Skin epidermis (tissue), 12 donors: ENCODE results near the gene RAB4A.
"Not testable (repeated sequence)": the region's sequence is repeated elsewhere in the genome, so short reads cannot be mapped to it uniquely, and the experiment has no call there.

ENCODE experiments used
- H3K27ac ChIP-seq, 21 experiments: fragments of 200-600 bp; sonication (generic) in 11 of 21; one replicate each; pipeline ENCODE4 v1.5.0; 2020; ENCODE audit warnings: mild to moderate bottlenecking in 3 of 21, inconsistent platforms in 2 of 21, moderate library complexity in 2 of 21
- H3K4me3 ChIP-seq, 7 experiments: fragments of 200-600 bp; sonication (generic) in 2 of 7; one replicate each; pipeline ENCODE4 v1.5.0; 2020; ENCODE audit warnings: inconsistent platforms in 2 of 7, mild to moderate bottlenecking in 2 of 7, moderate library complexity in 1 of 7

The RAB4A gene

DNA sequence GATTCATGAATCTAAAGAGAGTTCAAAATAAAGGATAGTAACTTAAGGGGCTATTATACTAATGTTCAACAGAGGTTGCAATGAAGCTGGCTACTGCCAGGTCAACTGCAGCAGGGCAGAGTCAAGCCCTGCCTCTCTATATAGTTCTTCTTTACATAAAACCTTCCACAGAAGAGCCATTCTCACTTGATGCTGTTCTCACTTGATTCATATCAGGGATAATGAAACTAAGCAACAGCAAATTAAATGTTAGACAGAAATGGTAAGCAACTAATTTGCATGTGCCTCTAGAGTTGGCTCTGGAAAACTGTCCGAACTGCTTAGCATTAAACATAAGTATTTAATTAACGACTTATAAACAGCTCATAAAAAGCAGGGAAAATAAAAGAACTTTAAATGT, 54.5 kb downstream of the RAB4A start:
- H3K4me3 ChIP-seq = no peak overlapping the region
- peak overlapping the region in 9 of 21 experiments; percentile 1 to 50 (median 10) for H3K27ac ChIP-seq

DNA sequence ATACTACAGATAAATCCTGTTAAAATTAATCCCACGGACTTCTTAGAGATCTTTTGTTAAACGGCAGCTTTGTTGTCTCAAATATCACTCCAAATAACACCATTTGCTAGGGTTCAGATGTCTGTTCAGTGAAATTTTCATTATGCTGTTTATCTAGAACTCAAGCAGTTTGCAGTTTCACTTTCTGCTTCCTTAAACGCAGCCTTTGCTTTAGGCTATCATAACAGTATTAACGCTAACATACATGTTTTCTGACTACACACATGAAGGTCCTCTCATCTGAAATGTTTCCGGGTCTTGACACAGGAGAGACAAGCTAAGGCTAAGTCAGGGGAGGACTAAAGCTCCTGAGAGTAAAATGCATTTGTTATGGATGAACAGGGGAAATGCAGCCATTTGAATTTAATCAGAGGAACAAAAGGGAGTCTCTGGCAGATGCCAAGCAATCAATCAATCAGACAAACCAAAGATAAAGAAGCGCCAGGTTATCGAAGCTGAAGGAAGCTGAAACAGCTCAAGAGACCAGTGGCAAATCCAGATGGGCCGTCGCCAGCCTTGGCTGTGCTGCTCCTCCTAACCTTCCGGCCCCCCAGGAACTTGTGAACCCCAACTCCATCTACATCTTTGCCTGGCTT, 55.1 kb downstream of the RAB4A start:
- Histone ChIP-seq H3K27ac (peak overlapping the region in 9 of 21 experiments; percentile 1 to 56 (median 14)), H3K4me3 (no peak overlapping the region)

GRCh38 chr1:229326601-229327000, 55.7 kb downstream of the RAB4A start:
- H3K4me3 ChIP-seq = no peak overlapping the region
- peak overlapping the region in 3 of 21 experiments; percentile 37 to 56 (median 50) for H3K27ac ChIP-seq

- not testable (repeated sequence) for H3K27ac ChIP-seq, H3K4me3 ChIP-seq
These were observed 56.9 kb downstream of the RAB4A start for GRCh38 chr1:229327765-229328164.

DNA sequence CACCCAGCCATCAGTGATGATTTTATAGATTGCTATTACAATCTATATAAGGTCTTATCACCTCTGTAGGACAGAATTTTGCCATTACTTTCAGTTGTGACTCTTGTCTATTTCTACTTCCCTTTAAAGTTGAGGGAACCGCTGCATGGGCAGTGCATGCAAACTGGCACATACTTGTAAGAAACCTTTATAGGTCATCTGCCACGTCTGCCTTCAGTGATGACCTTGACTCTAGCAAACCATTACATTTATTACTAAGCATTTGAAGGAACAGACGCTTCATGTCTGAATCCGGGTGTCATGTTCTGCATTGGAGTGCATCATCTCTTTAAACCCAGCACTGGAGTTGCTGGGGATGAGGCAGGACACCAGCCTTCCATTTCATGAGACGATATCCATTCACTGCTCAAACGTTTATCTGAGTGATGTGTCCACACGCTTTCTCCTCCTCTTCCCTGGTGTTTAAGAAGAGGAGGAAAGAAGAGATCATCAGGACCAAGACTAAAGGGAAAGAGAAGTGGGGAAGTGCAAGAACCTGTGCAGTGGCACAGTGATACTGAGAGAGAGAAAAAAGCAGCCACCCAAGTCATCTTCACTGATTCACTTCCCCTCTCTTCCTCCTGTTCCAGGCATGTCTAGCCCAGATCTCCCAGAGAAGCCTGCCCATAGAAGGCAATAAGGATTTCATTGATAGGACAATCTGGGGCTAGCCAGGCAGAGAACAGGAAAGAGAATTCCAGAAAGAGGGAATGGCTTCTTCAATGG, 57.9 kb downstream of the RAB4A start:
- no peak overlapping the region for H3K27ac ChIP-seq

DNA sequence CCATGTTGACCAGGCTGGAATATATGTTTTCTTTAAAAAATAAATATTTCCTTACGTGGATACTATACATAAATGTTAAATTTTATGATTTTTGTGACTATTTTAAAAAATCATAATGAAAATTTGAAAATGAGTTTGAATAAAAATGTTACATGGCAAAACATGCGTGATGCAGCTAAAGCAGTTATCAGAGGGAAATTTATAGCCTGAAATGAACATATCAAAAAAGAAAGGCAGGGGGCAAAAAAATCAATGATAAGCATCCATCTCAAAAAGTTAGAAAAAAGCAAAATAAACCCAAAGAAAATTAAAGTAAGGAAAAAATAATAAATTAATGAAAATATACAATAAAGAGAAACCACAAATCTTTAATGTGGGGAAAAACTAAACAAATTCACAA, 63.4 kb downstream of the RAB4A start:
- H3K27ac ChIP-seq = no peak overlapping the region

More for the DNA sequence above, 57.9 kb downstream of the RAB4A start:
- no peak overlapping the region for H3K4me3 ChIP-seq

GRCh38 chr1:229334716-229335115, 63.8 kb downstream of the RAB4A start:
- H3K4me3 ChIP-seq = no peak overlapping the region

More for the DNA sequence above, 63.4 kb downstream of the RAB4A start:
- H3K4me3 ChIP-seq = no peak overlapping the region

GRCh38 chr1:229336345-229336744, 65.4 kb downstream of the RAB4A start:
- Histone ChIP-seq H3K27ac (no peak overlapping the region), H3K4me3 (no peak overlapping the region)

More at GRCh38 chr1:229334716-229335115, 63.8 kb downstream of the RAB4A start:
- no peak overlapping the region for H3K27ac ChIP-seq

GRCh38 chr1:229339086-229339485, 68.2 kb downstream of the RAB4A start:
- H3K27ac ChIP-seq = peak overlapping the region in 3 of 21 experiments; percentile 12 to 48 (median 33)
- no peak overlapping the region for H3K4me3 ChIP-seq

GRCh38 chr1:229339520-229339919, 68.6 kb downstream of the RAB4A start:
- Histone ChIP-seq H3K27ac (peak overlapping the region in 3 of 21 experiments; percentile 12 to 48 (median 33)), H3K4me3 (no peak overlapping the region)

- Histone ChIP-seq H3K27ac (no peak overlapping the region), H3K4me3 (peak overlapping the region in 1 of 7 experiments; percentile 98)
These were observed 69.6 kb downstream of the RAB4A start for GRCh38 chr1:229340496-229340895.

GRCh38 chr1:229341774-229342655, 71.1 kb downstream of the RAB4A start:
- Histone ChIP-seq H3K4me3 (peak overlapping the region; percentile 61 to 98 (median 86)), H3K27ac (peak overlapping the region; percentile 61 to 95 (median 87))

- H3K4me3 ChIP-seq = peak within 1 kb of the TSS; percentile 61 to 98 (median 86)
- H3K27ac ChIP-seq = peak within 1 kb of the TSS; percentile 61 to 95 (median 87)
These were observed 72.0 kb downstream of the RAB4A start, which contains the start of gene CCSAP for GRCh38 chr1:229342656-229343569. CCSAP (minus strand) TSS chr1:229343047; CDS start chr1:229342465, 582 bp downstream.

DNA sequence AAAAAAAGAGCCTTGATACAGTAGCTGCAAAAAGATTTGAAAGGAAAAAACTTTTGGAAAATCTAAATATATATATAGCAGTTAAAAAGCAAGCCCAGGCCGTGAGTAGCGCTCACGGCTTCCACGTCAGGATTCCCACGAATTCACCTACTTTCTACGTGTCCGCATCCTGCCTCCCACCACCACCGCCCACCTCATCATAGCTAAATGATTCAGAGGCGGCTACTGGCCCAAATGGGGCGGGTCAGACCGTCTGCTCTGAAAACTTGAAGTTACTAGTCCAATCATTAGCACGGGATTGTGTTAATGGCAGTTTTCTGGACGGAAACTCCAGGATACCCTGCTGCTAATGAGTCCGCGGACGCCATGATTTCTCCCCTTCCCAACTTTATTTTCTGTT, 73.2 kb downstream of the RAB4A start:
- H3K27ac ChIP-seq = peak overlapping the region in 2 of 21 experiments; percentile 92 to 95
- H3K4me3 ChIP-seq = peak overlapping the region in 2 of 7 experiments; percentile 98

- H3K27ac ChIP-seq = no peak overlapping the region
- no peak overlapping the region for H3K4me3 ChIP-seq
These were observed 74.2 kb downstream of the RAB4A start for GRCh38 chr1:229344937-229345684.

GRCh38 chr1:229347528-229347927, 76.6 kb downstream of the RAB4A start:
- Histone ChIP-seq H3K27ac (no peak overlapping the region), H3K4me3 (no peak overlapping the region)

- Histone ChIP-seq H3K27ac (no peak overlapping the region), H3K4me3 (no peak overlapping the region)
These were observed 78.8 kb downstream of the RAB4A start for GRCh38 chr1:229349463-229350385.
